SW480 (cell line): ENCODE data around the gene RAB11FIP3.

Source experiments
- DNase-seq: peaks from one replicate; pipeline ENCODE4 v3.0.0-alpha.2; 2016; ENCODE audit warnings: low spot score

RAB11FIP3 gene

GRCh38 chr16:567373-568256, 142.2 kb downstream of the RAB11FIP3 start:
- no peak for DNase-seq

GRCh38 chr16:568401-569258, 143.2 kb downstream of the RAB11FIP3 start:
- no peak for DNase-seq

GRCh38 chr16:569445-570254, 144.2 kb downstream of the RAB11FIP3 start, which contains the start of gene PIGQ:
TSS of gene PIGQ (plus strand) at chr16:569968. CDS start at chr16:574075, 4,107 bp downstream.
- DNase-seq: no peak
